ENCODE results near the gene HGD.
"Not testable (repeated sequence)": the region's sequence is repeated elsewhere in the genome, so short reads cannot be mapped to it uniquely, and the experiment has no call there.

GRCh38 chr3:120677193-120677592 lies 4.8 kb downstream of the HGD start:
- not testable (repeated sequence) for TF ChIP-seq CTCF (IDR thresholded peaks at IDR 0.05); ZFX (IDR thresholded peaks at IDR 0.05; ENCODE audit: borderline replicate concordance)

Data from 22Rv1 (cell line).